DOHH2 (cell line): ENCODE data around the gene MRPS31.
A peak's percentile ranks its signal among the peaks of the same experiment; 100 is the strongest.

ENCODE experiments used
- H3F3A ChIP-seq: fragments of 200-600 bp; sonication (generic), shearing (Covaris generic); 2 replicates; pipeline ENCODE4 v1.6.0; 2016; ENCODE audit warnings: antibody characterized with exemption, mild to moderate bottlenecking; ENCODE audit not compliant: control insufficient read depth, insufficient read depth
- H3K27ac ChIP-seq: fragments of 200-600 bp; sonication (generic); 2 replicates; pipeline ENCODE4 v1.5.1; 2014; ENCODE audit warnings: low read depth, mild to moderate bottlenecking, low read length, moderate library complexity
- H3K27me3 ChIP-seq: fragments of 200-600 bp; sonication (generic); 2 replicates; pipeline ENCODE4 v1.6.1; 2014; ENCODE audit warnings: mild to moderate bottlenecking, low read length, mixed read lengths; ENCODE audit not compliant: control insufficient read depth
- H3K36me3 ChIP-seq: fragments of 200-600 bp; sonication (generic); 2 replicates; pipeline ENCODE4 v1.6.1; 2014; ENCODE audit warnings: mild to moderate bottlenecking, low read length, moderate library complexity, mixed read lengths; ENCODE audit not compliant: control insufficient read depth
- H3K4me1 ChIP-seq: fragments of 200-600 bp; sonication (generic); 2 replicates; pipeline ENCODE4 v1.6.1; 2014; ENCODE audit warnings: mild to moderate bottlenecking, low read length, mixed read lengths; ENCODE audit not compliant: control insufficient read depth
- H3K4me2 ChIP-seq: fragments of 200-600 bp; sonication (generic); 2 replicates; pipeline ENCODE4 v1.6.0; 2014; ENCODE audit warnings: mild to moderate bottlenecking, low read length, moderate library complexity
- H3K4me3 ChIP-seq: fragments of 200-600 bp; sonication (generic); 2 replicates; pipeline ENCODE4 v1.5.1; 2014; ENCODE audit warnings: mild to moderate bottlenecking, low read length, mixed read lengths
- H3K79me2 ChIP-seq: fragments of 200-600 bp; sonication (generic); 2 replicates; pipeline ENCODE4 v1.6.1; 2014; ENCODE audit warnings: mild to moderate bottlenecking, low read length, mixed read lengths; ENCODE audit not compliant: control insufficient read depth
- H3K9me2 ChIP-seq: fragments of 200-600 bp; sonication (generic); replicated peaks from 2 replicates; pipeline ENCODE4 v1.6.1; 2014; ENCODE audit warnings: mild to moderate bottlenecking, low read length, mixed read lengths; ENCODE audit not compliant: control insufficient read depth
- H3K9me3 ChIP-seq: fragments of 200-600 bp; sonication (generic); 2 replicates; pipeline ENCODE4 v1.6.1; 2014; ENCODE audit warnings: antibody characterized with exemption, low read length, mixed read lengths; ENCODE audit not compliant: control insufficient read depth, insufficient read depth
- H4K20me1 ChIP-seq: fragments of 200-600 bp; sonication (generic); 2 replicates; pipeline ENCODE4 v1.6.0; 2014; ENCODE audit warnings: low read depth, mild to moderate bottlenecking, antibody characterized with exemption, low read length, moderate library complexity; ENCODE audit not compliant: control insufficient read depth, insufficient read depth
- EZH2phosphoT487 ChIP-seq: fragments of 200-600 bp; sonication (generic); IDR thresholded peaks from 2 replicates; pipeline ENCODE4 v1.6.1; 2017; ENCODE audit warnings: borderline replicate concordance, mild to moderate bottlenecking, antibody characterized with exemption, low read length, moderate library complexity, mixed read lengths
- TF ChIP-seq, protein P1 (sequence below): fragments of 200-600 bp; sonication (generic); IDR thresholded peaks from one replicate; pipeline ENCODE4 v1.5.1; 2014; ENCODE audit warnings: antibody characterized with exemption, mild to moderate bottlenecking, low read depth, low read length; ENCODE audit not compliant: poor library complexity, severe bottlenecking

The MRPS31 gene

DNA sequence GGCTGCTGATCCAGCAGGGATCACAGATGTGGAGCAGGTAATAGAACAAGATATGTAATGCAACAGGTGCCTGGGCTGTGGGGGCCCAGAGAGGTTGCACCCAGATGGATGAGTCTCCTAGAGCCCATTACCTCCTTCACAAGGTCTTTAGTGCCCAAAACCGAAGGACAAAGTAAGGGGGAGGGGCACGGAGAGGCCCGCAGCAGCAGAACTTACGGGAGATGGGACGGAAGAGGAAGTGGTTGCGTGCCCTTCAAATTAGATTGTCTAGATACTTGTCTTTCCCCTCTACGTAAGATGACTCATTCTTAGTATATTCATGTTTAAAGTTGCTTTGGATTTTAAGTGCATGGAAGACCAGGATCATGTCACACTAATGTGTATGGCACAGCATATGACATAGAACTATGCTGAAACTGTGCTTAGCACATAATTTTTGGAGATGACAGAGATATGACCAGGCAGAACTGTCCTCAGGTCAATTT lies 5.7 kb upstream of the MRPS31 start:
- Histone ChIP-seq H3K9me3 (no peaks in the 10 kb centered on the region), H3K36me3 (no peaks in the 10 kb centered on the region), H3K79me2 (no peaks in the 10 kb centered on the region), H4K20me1 (no peaks in the 10 kb centered on the region), H3K27ac (peak overlapping the region; percentile 82), H3K27me3 (no peaks in the 10 kb centered on the region), H3F3A (no peaks in the 10 kb centered on the region; the same call in none of the 2 replicates), H3K9me2 (no peaks in the 10 kb centered on the region), H3K4me3 (peak overlapping the region; percentile 66), H3K4me2 (peak overlapping the region; percentile 95), H3K4me1 (peaks cover 45% of the 10 kb centered on the region)
- TF ChIP-seq, protein P1, sequence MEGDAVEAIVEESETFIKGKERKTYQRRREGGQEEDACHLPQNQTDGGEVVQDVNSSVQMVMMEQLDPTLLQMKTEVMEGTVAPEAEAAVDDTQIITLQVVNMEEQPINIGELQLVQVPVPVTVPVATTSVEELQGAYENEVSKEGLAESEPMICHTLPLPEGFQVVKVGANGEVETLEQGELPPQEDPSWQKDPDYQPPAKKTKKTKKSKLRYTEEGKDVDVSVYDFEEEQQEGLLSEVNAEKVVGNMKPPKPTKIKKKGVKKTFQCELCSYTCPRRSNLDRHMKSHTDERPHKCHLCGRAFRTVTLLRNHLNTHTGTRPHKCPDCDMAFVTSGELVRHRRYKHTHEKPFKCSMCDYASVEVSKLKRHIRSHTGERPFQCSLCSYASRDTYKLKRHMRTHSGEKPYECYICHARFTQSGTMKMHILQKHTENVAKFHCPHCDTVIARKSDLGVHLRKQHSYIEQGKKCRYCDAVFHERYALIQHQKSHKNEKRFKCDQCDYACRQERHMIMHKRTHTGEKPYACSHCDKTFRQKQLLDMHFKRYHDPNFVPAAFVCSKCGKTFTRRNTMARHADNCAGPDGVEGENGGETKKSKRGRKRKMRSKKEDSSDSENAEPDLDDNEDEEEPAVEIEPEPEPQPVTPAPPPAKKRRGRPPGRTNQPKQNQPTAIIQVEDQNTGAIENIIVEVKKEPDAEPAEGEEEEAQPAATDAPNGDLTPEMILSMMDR = no peak
- no peak for TF ChIP-seq EZH2phosphoT487

DNA sequence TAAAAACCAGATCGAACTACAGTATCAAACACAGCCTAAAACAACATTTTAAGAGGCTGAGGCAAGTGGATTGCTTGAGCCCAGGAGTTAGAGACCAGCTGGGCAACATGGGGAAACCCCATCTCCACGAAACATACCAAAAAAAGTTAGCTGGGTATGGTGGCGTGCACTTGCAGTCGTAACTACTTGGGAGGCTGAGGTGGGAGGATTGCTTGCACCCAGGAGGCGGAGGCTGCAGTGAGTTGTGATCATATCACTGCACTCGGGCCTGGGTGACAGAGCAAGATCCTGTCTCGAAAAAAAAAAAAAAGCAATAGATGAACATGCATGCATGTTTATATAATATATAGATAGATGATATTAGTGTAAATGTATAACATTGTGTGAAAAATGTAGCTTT lies 5.2 kb upstream of the MRPS31 start:
- Histone ChIP-seq H3K9me2 (no peaks in the 10 kb centered on the region), H3K9me3 (no peaks in the 10 kb centered on the region), H3K36me3 (no peaks in the 10 kb centered on the region), H3K4me2 (peak overlapping the region; percentile 95), H3K4me1 (peaks cover 43% of the 10 kb centered on the region), H3K4me3 (peak overlapping the region; percentile 66), H3F3A (no peaks in the 10 kb centered on the region; the same call in none of the 2 replicates), H4K20me1 (no peaks in the 10 kb centered on the region), H3K27ac (peak overlapping the region; percentile 82), H3K27me3 (no peaks in the 10 kb centered on the region), H3K79me2 (no peaks in the 10 kb centered on the region)
- no peak for TF ChIP-seq EZH2phosphoT487
- TF ChIP-seq, protein P1 = no peak

DNA sequence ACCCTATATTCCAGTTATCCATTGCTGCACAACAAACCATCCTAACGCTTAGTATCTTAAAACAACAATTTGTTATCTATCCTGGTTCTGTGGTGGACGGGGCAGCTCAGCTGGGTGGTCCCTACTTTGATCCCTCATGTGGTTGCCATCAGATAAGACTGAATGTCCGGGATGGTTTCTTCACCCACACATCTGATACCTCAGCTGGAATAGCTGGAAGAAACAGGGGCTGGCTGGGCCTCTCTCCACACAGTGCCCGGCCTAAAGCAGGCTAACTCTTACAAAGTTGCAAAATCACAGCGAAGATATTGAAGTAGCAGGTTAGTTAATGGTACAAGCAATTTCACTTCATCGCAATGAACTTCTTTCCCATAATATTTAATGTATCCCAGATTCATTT lies 3.7 kb upstream of the MRPS31 start:
- H3F3A ChIP-seq = no peaks in the 10 kb centered on the region; the same call in none of the 2 replicates
- no peak overlapping the region for H3K4me2 ChIP-seq
- no peak overlapping the region for H3K27ac ChIP-seq
- TF ChIP-seq, protein P1 = no peak
- TF ChIP-seq EZH2phosphoT487 = no peak
- no peaks in the 10 kb centered on the region for H4K20me1 ChIP-seq
- peaks cover 3% of the 10 kb centered on the region; the same call in 1 of the 2 replicates for H3K36me3 ChIP-seq
- H3K27me3 ChIP-seq = no peaks in the 10 kb centered on the region
- no peaks in the 10 kb centered on the region for H3K9me3 ChIP-seq
- no peak overlapping the region for H3K4me3 ChIP-seq
- H3K79me2 ChIP-seq = no peaks in the 10 kb centered on the region; the same call in 1 of the 2 replicates
- H3K9me2 ChIP-seq = no peaks in the 10 kb centered on the region
- peaks cover 44% of the 10 kb centered on the region for H3K4me1 ChIP-seq
